ENCODE data around the gene DDX39A. TPM values are rescaled to one million over a fixed set of nuclear protein-coding genes. Genes with fewer than 3 reads are reported as not detected.
"Not testable (repeated sequence)": the region's sequence is repeated elsewhere in the genome, so short reads cannot be mapped to it uniquely, and the experiment has no call there.

DDX39A gene
- total RNA-seq, 2 experiments from 2014 or later: 192 to 202 TPM

- ATAC-seq (ENCODE audit: low read depth): peak; percentile 23
- H3K9me3 Mint-ChIP-seq: no peaks in the 10 kb centered on the region
- peak overlapping the region; percentile 54 for H3K4me3 Mint-ChIP-seq
- no peaks in the 10 kb centered on the region for H3K27me3 Mint-ChIP-seq
- POLR2A ChIA-PET: interaction anchor here (1.1 to 13.1 kb wide), 5 partner anchors 7 to 48 kb away, joined by 3 to 250 read pairs (median 8); partner anchors contain the start of gene ADGRE5
- peaks cover 32% of the 10 kb centered on the region for H3K4me1 Mint-ChIP-seq
- no peak for DNase-seq
- peaks cover 44% of the 10 kb centered on the region for H3K36me3 Mint-ChIP-seq
- H3K27ac Mint-ChIP-seq: peak overlapping the region; percentile 80
Measured at GRCh38 chr19:14410091-14411051, 8.8 kb downstream of the DDX39A start.

GRCh38 chr19:14409146-14410023 is 9.8 kb downstream of the DDX39A start:
- Mint-ChIP-seq H3K36me3 (peaks cover 42% of the 10 kb centered on the region), H3K4me1 (peaks cover 27% of the 10 kb centered on the region), H3K27ac (peak overlapping the region; percentile 80), H3K27me3 (no peaks in the 10 kb centered on the region), H3K9me3 (no peaks in the 10 kb centered on the region), H3K4me3 (peak overlapping the region; percentile 32)
- ATAC-seq (ENCODE audit: low read depth): no peak
- POLR2A ChIA-PET: interaction anchor here (0.6 to 13.1 kb wide), 5 partner anchors 8 to 47 kb away, joined by 3 to 250 read pairs (median 8); partner anchors contain the start of gene ADGRE5
- no peak for DNase-seq

- ATAC-seq (ENCODE audit: low read depth) (no peak), DNase-seq (no peak)
- Mint-ChIP-seq H3K4me1 (peaks cover 23% of the 10 kb centered on the region), H3K27me3 (no peaks in the 10 kb centered on the region), H3K27ac (peak overlapping the region; percentile 80), H3K4me3 (no peak overlapping the region), H3K9me3 (no peaks in the 10 kb centered on the region), H3K36me3 (peaks cover 44% of the 10 kb centered on the region)
- POLR2A ChIA-PET: interaction anchor here (0.7 to 13.1 kb wide), 4 partner anchors 9 to 47 kb away, joined by 3 to 250 read pairs (median 34); partner anchors contain the start of gene ADGRE5
Measured at GRCh38 chr19:14408491-14409145, 10.5 kb downstream of the DDX39A start.

GRCh38 chr19:14407605-14408484 is 11.3 kb downstream of the DDX39A start:
- DNase-seq: no peak
- H3K4me1 Mint-ChIP-seq: peaks cover 17% of the 10 kb centered on the region
- POLR2A ChIA-PET: interaction anchor here (0.7 to 13.1 kb wide), 6 partner anchors 10 to 46 kb away, joined by 3 to 250 read pairs (median 14); partner anchors contain the start of gene ADGRE5
- peaks cover 39% of the 10 kb centered on the region for H3K36me3 Mint-ChIP-seq
- H3K9me3 Mint-ChIP-seq: no peaks in the 10 kb centered on the region
- H3K27ac Mint-ChIP-seq: peak overlapping the region; percentile 80
- no peak for ATAC-seq (ENCODE audit: low read depth)
- no peaks in the 10 kb centered on the region for H3K27me3 Mint-ChIP-seq
- no peak overlapping the region for H3K4me3 Mint-ChIP-seq

- peaks cover 13% of the 10 kb centered on the region for H3K4me1 Mint-ChIP-seq
- H3K4me3 Mint-ChIP-seq: no peak overlapping the region
- DNase-seq (no peak), ATAC-seq (ENCODE audit: low read depth) (no peak)
- no peaks in the 10 kb centered on the region for H3K9me3 Mint-ChIP-seq
- no peaks in the 10 kb centered on the region for H3K27me3 Mint-ChIP-seq
- H3K36me3 Mint-ChIP-seq: peaks cover 42% of the 10 kb centered on the region
- POLR2A ChIA-PET: interaction anchor here (0.6 to 13.1 kb wide), 11 partner anchors 8 to 270 kb away, joined by 3 to 250 read pairs (median 7); partner anchors contain the start of genes ADGRE5 and DDX39A
- H3K27ac Mint-ChIP-seq: peak overlapping the region; percentile 72
Measured at GRCh38 chr19:14406645-14407401, 12.3 kb downstream of the DDX39A start.

- no peaks in the 10 kb centered on the region for H3K27me3 Mint-ChIP-seq
- peak overlapping the region; percentile 72 for H3K27ac Mint-ChIP-seq
- H3K9me3 Mint-ChIP-seq: no peaks in the 10 kb centered on the region
- no peak overlapping the region for H3K4me3 Mint-ChIP-seq
- DNase-seq (peak; percentile 97), ATAC-seq (ENCODE audit: low read depth) (peak; percentile 66)
- POLR2A ChIA-PET: interaction anchor here (0.6 to 13.1 kb wide), 16 partner anchors 9 to 269 kb away, joined by 3 to 250 read pairs (median 6); partner anchors contain the start of genes ADGRE5, DDX39A and DNAJB1
- peaks cover 12% of the 10 kb centered on the region for H3K4me1 Mint-ChIP-seq
- peaks cover 45% of the 10 kb centered on the region for H3K36me3 Mint-ChIP-seq
Measured at GRCh38 chr19:14405758-14406644, 13.1 kb downstream of the DDX39A start.

- peaks cover 12% of the 10 kb centered on the region for H3K4me1 Mint-ChIP-seq
- peak overlapping the region; percentile 30 for H3K27ac Mint-ChIP-seq
- no peaks in the 10 kb centered on the region for H3K9me3 Mint-ChIP-seq
- POLR2A ChIA-PET: interaction anchor here (0.6 to 13.1 kb wide), 13 partner anchors 9 to 113 kb away, joined by 3 to 250 read pairs (median 7); partner anchors contain the start of genes ADGRE5, DDX39A and DNAJB1
- ATAC-seq (ENCODE audit: low read depth) (no peak), DNase-seq (no peak)
- peaks cover 43% of the 10 kb centered on the region for H3K36me3 Mint-ChIP-seq
- H3K4me3 Mint-ChIP-seq: no peak overlapping the region
- H3K27me3 Mint-ChIP-seq: no peaks in the 10 kb centered on the region
Measured at GRCh38 chr19:14405380-14405757, 13.8 kb downstream of the DDX39A start.

GRCh38 chr19:14404312-14404711 is 14.8 kb downstream of the DDX39A start:
- H3K36me3 Mint-ChIP-seq: peaks cover 40% of the 10 kb centered on the region

GRCh38 chr19:14403145-14403930 is 15.8 kb downstream of the DDX39A start:
- POLR2A ChIA-PET: interaction anchor here (0.9 to 13.1 kb wide), 4 partner anchors 8 to 41 kb away, joined by 5 to 250 read pairs (median 8); partner anchors contain the start of gene ADGRE5
- not testable (repeated sequence) for DNase-seq; H3K4me1 Mint-ChIP-seq; H3K27ac Mint-ChIP-seq; ATAC-seq (ENCODE audit: low read depth); H3K4me3 Mint-ChIP-seq; H3K27me3 Mint-ChIP-seq; H3K9me3 Mint-ChIP-seq
- peaks cover 37% of the 10 kb centered on the region for H3K36me3 Mint-ChIP-seq

More at GRCh38 chr19:14404312-14404711, 14.8 kb downstream of the DDX39A start:
- Mint-ChIP-seq H3K27me3 (no peaks in the 10 kb centered on the region), H3K4me3 (no peak overlapping the region), H3K27ac (peak overlapping the region; percentile 34), H3K9me3 (no peaks in the 10 kb centered on the region), H3K4me1 (peaks cover 9% of the 10 kb centered on the region)
- ATAC-seq (ENCODE audit: low read depth) (no peak), DNase-seq (no peak)
- POLR2A ChIA-PET: interaction anchor here (0.6 to 13.1 kb wide), 7 partner anchors 9 to 114 kb away, joined by 3 to 250 read pairs (median 10); partner anchors contain the start of genes ADGRE5 and DNAJB1
